ENCODE data around the gene CCDC159. TPM values are rescaled to one million over a fixed set of nuclear protein-coding genes. Genes with fewer than 3 reads are reported as not detected.
"Not testable (repeated sequence)": the region's sequence is repeated elsewhere in the genome, so short reads cannot be mapped to it uniquely, and the experiment has no call there.

The CCDC159 gene
- total RNA-seq, 2 experiments from 2014 or later: 35.5 to 42.4 TPM

DNA sequence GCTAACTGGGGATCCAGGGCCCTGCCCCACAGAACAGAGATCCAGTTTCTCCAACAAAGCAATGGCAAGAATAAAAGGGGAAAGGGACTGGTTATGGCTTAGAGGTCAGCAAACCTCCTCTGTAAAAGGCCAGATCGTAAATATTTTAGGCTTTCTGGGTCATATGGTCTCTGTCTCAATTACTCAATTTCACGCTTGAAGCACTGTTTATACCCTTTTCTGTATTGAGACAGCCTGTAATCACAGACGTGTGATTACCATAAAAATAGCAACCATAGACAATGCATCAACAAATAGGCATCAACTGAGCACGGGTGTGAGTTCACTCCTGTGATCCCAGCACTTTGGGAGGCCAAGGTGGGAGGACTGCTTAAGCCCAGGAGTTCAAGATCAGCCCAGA, 16.2 kb upstream of the CCDC159 start:
- TF ChIP-seq, protein P1, sequence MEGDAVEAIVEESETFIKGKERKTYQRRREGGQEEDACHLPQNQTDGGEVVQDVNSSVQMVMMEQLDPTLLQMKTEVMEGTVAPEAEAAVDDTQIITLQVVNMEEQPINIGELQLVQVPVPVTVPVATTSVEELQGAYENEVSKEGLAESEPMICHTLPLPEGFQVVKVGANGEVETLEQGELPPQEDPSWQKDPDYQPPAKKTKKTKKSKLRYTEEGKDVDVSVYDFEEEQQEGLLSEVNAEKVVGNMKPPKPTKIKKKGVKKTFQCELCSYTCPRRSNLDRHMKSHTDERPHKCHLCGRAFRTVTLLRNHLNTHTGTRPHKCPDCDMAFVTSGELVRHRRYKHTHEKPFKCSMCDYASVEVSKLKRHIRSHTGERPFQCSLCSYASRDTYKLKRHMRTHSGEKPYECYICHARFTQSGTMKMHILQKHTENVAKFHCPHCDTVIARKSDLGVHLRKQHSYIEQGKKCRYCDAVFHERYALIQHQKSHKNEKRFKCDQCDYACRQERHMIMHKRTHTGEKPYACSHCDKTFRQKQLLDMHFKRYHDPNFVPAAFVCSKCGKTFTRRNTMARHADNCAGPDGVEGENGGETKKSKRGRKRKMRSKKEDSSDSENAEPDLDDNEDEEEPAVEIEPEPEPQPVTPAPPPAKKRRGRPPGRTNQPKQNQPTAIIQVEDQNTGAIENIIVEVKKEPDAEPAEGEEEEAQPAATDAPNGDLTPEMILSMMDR (IDR thresholded peaks at IDR 0.05): no peak
- ATAC-seq (ENCODE audit: poor library complexity) (no peak), DNase-seq (no peak)
- Histone ChIP-seq H3K27me3 (ENCODE audit: control insufficient read depth in 1 of 2, insufficient read depth in 2 of 2, low read length in 2 of 2) (no peaks in the 10 kb centered on the region), H3K27ac (ENCODE audit: low read depth in 1 of 2, low read length in 2 of 2) (no peak overlapping the region), H3K4me3 (ENCODE audit: low read length) (no peak overlapping the region), H3K9me3 (ENCODE audit: control insufficient read depth in 1 of 2, insufficient read depth in 1 of 2, low read length in 2 of 2) (peaks cover 0 to 2% of the 10 kb centered on the region in 2 experiments), H3K36me3 (ENCODE audit: insufficient read depth, low read length) (peaks cover 5% of the 10 kb centered on the region), H3K4me1 (ENCODE audit: insufficient read depth, low read length) (no peaks in the 10 kb centered on the region)
- Mint-ChIP-seq H3K27me3 (no peaks in the 10 kb centered on the region), H3K9me3 (no peaks in the 10 kb centered on the region), H3K4me3 (no peak overlapping the region), H3K36me3 (ENCODE audit: low read depth) (peaks cover 29% of the 10 kb centered on the region), H3K4me1 (ENCODE audit: low read depth) (no peaks in the 10 kb centered on the region), H3K27ac (no peak overlapping the region)
- intact Hi-C loops (cut with DNase I, micrococcal nuclease): no loop called here
- POLR2A ChIA-PET: no interaction called here
- CTCF ChIA-PET: no interaction called here

DNA sequence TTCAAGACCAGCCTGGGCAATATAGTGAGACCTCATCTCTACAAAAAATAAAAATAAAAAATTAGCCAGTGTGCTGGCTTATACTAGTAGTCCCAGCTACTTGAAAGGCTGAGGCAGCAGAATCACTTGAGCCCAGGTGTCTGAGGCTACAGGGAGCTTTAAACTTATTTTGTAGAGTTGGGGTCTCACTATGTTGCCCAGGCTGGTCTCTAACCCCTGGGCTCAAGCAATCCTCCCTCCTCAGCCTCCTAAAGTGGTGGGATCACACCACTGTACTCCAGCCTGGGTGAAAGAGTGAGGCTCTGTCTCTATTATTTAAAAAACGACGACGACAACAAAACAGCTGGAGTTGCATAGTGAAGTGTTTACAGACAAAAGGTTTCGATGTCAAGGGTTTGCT, 14.8 kb upstream of the CCDC159 start:
- no peaks in the 10 kb centered on the region for H3K27me3 Mint-ChIP-seq
- no peaks in the 10 kb centered on the region for H3K4me1 ChIP-seq (ENCODE audit: insufficient read depth, low read length)
- H3K4me3 ChIP-seq (ENCODE audit: low read length): no peak overlapping the region
- H3K36me3 ChIP-seq (ENCODE audit: insufficient read depth, low read length): peaks cover 14% of the 10 kb centered on the region
- ChIA-PET POLR2A (no interaction called here), CTCF (no interaction called here)
- H3K36me3 Mint-ChIP-seq (ENCODE audit: low read depth): peaks cover 43% of the 10 kb centered on the region
- intact Hi-C loops (cut with DNase I, micrococcal nuclease): no loop called here
- DNase-seq (no peak), ATAC-seq (ENCODE audit: poor library complexity) (no peak)
- no peak overlapping the region for H3K4me3 Mint-ChIP-seq
- H3K27me3 ChIP-seq (ENCODE audit: control insufficient read depth in 1 of 2, insufficient read depth in 2 of 2, low read length in 2 of 2): no peaks in the 10 kb centered on the region
- peaks cover 0 to 9% of the 10 kb centered on the region in 2 experiments for H3K9me3 ChIP-seq (ENCODE audit: control insufficient read depth in 1 of 2, insufficient read depth in 1 of 2, low read length in 2 of 2)
- H3K27ac Mint-ChIP-seq: no peak overlapping the region
- H3K4me1 Mint-ChIP-seq (ENCODE audit: low read depth): no peaks in the 10 kb centered on the region
- TF ChIP-seq, protein P1 (IDR thresholded peaks at IDR 0.05): no peak
- no peaks in the 10 kb centered on the region for H3K9me3 Mint-ChIP-seq
- no peak overlapping the region for H3K27ac ChIP-seq (ENCODE audit: low read depth in 1 of 2, low read length in 2 of 2)

DNA sequence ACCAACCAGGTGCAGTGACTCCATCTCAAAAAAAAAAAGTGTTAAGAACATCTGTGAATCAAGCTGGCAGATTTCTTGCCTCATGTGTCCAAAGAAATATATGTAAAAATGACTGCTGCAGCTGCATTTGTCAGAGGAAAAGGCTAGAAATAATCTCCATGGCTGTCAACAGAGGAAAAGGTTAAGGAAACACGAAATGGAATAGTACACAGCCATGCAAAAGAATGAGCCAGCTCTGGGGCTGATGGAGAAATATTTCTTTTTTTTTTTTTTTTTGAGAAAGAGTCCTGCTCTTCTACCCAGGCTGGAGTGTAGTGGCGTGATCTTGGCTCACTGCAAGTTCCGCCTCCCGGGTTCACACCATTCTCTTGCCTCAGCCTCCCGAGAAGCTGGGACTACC, 13.5 kb upstream of the CCDC159 start:
- no peak overlapping the region for H3K27ac ChIP-seq (ENCODE audit: low read depth in 1 of 2, low read length in 2 of 2)
- Mint-ChIP-seq H3K4me1 (ENCODE audit: low read depth) (peaks cover 9% of the 10 kb centered on the region), H3K36me3 (ENCODE audit: low read depth) (peaks cover 44% of the 10 kb centered on the region), H3K4me3 (no peak overlapping the region), H3K27me3 (no peaks in the 10 kb centered on the region), H3K9me3 (no peaks in the 10 kb centered on the region), H3K27ac (no peak overlapping the region)
- peaks cover 10% of the 10 kb centered on the region for H3K4me1 ChIP-seq (ENCODE audit: insufficient read depth, low read length)
- ChIA-PET POLR2A (interaction anchor here (1.1 kb wide), 1 partner anchor 42 kb away, joined by 3 read pairs; no protein-coding TSS in a partner anchor), CTCF (no interaction called here)
- DNase-seq (no peak), ATAC-seq (ENCODE audit: poor library complexity) (no peak)
- peaks cover 14% of the 10 kb centered on the region for H3K36me3 ChIP-seq (ENCODE audit: insufficient read depth, low read length)
- peaks cover 0 to 9% of the 10 kb centered on the region in 2 experiments for H3K9me3 ChIP-seq (ENCODE audit: control insufficient read depth in 1 of 2, insufficient read depth in 1 of 2, low read length in 2 of 2)
- H3K4me3 ChIP-seq (ENCODE audit: low read length): no peak overlapping the region
- TF ChIP-seq, protein P1 (IDR thresholded peaks at IDR 0.05): no peak
- intact Hi-C loops (cut with DNase I, micrococcal nuclease): no loop called here
- no peaks in the 10 kb centered on the region for H3K27me3 ChIP-seq (ENCODE audit: control insufficient read depth in 1 of 2, insufficient read depth in 2 of 2, low read length in 2 of 2)

DNA sequence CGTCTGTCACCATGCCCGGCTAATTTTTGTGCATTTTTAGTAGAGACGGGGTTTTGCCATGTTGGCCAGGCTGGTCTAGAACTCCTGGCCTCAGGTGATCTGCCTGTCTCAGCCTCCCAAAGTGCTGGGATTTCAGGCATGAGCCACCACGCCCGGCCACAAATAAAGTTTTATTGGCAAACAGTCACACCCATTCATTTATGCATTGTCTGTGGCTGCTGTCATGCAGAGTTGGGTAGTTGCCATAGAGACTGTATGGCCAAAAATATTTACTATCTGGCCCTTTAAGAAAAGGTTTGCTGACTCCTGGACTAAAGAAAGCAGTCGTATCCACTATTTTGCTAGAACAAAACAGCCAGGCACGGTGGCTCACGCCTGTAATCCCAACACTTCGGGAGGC, 12.5 kb upstream of the CCDC159 start:
- intact Hi-C loops (cut with DNase I, micrococcal nuclease); DNase-seq; H3K27me3 Mint-ChIP-seq; H3K27ac ChIP-seq (ENCODE audit: low read depth in 1 of 2, low read length in 2 of 2); H3K4me3 ChIP-seq (ENCODE audit: low read length); CTCF ChIA-PET; H3K9me3 ChIP-seq (ENCODE audit: control insufficient read depth in 1 of 2, insufficient read depth in 1 of 2, low read length in 2 of 2); ATAC-seq (ENCODE audit: poor library complexity); H3K27me3 ChIP-seq (ENCODE audit: control insufficient read depth in 1 of 2, insufficient read depth in 2 of 2, low read length in 2 of 2); POLR2A ChIA-PET; H3K9me3 Mint-ChIP-seq; H3K27ac Mint-ChIP-seq; H3K4me3 Mint-ChIP-seq: not testable (repeated sequence)
- H3K4me1 Mint-ChIP-seq (ENCODE audit: low read depth): peaks cover 18% of the 10 kb centered on the region
- H3K36me3 ChIP-seq (ENCODE audit: insufficient read depth, low read length): peaks cover 14% of the 10 kb centered on the region
- peaks cover 20% of the 10 kb centered on the region for H3K4me1 ChIP-seq (ENCODE audit: insufficient read depth, low read length)
- peaks cover 44% of the 10 kb centered on the region for H3K36me3 Mint-ChIP-seq (ENCODE audit: low read depth)
